Measurements from ENCODE around the gene CCNB3. TPM values are rescaled to one million over a fixed set of nuclear protein-coding genes. Genes with fewer than 3 reads are reported as not detected.

The CCNB3 gene
- total and polyA plus RNA-seq, 3 donors from 2014 or later = 10.7 to 33.9 (median 15.4) TPM

- H3K27me3 ChIP-seq = no peaks in the 10 kb centered on the region
- H3K9me3 ChIP-seq = no peaks in the 10 kb centered on the region
- DNase-seq = no peak
- no peaks in the 10 kb centered on the region for H3K4me1 ChIP-seq
- 94 to 100% methylated on average over 1 of the region's 1 CpG for WGBS, 2 donors
- no peak within 1 kb of the TSS for H3K4me3 ChIP-seq
- H3K27ac ChIP-seq = no peak within 1 kb of the TSS
- TF ChIP-seq CTCF (IDR thresholded peaks at IDR 0.05) (no peak), POLR2A (IDR thresholded peaks at IDR 0.05) (no peak)
- intact Hi-C loops (cut with DNase I; ENCODE audit: low total_unique reads) = no loop called here
- no peaks in the 10 kb centered on the region for H3K36me3 ChIP-seq (ENCODE audit: low read depth, missing control alignments)
Measured at GRCh38 chrX:50200907-50201306, 3.7 kb upstream of the CCNB3 start, which contains the start of gene AKAP4. Gene AKAP4, minus strand, starts transcription at chrX:50201007. Its CDS starts 118 bp downstream, at chrX:50200889.

GRCh38 chrX:50202539-50202938 lies 2.0 kb upstream of the CCNB3 start:
- no peaks in the 10 kb centered on the region for H3K36me3 ChIP-seq (ENCODE audit: low read depth, missing control alignments)
- H3K4me1 ChIP-seq = no peaks in the 10 kb centered on the region
- WGBS, 2 donors = 53 to 57% methylated on average over 3 of the region's 3 CpGs
- DNase-seq = no peak
- TF ChIP-seq CTCF (IDR thresholded peaks at IDR 0.05) = no peak
- TF ChIP-seq POLR2A (IDR thresholded peaks at IDR 0.05) = no peak
- no peaks in the 10 kb centered on the region for H3K9me3 ChIP-seq
- no peak overlapping the region for H3K4me3 ChIP-seq
- intact Hi-C loops (cut with DNase I; ENCODE audit: low total_unique reads) = no loop called here
- no peaks in the 10 kb centered on the region for H3K27me3 ChIP-seq
- no peak overlapping the region for H3K27ac ChIP-seq

GRCh38 chrX:50206753-50207152 lies 2.2 kb downstream of the CCNB3 start:
- no peaks in the 10 kb centered on the region for H3K9me3 ChIP-seq
- H3K4me3 ChIP-seq = no peak overlapping the region
- no peaks in the 10 kb centered on the region for H3K36me3 ChIP-seq (ENCODE audit: low read depth, missing control alignments)
- 56 to 67% methylated on average over 6 to 11 of the region's 11 CpGs for WGBS, 2 donors
- intact Hi-C loops (cut with DNase I; ENCODE audit: low total_unique reads) = no loop called here
- TF ChIP-seq CTCF (IDR thresholded peaks at IDR 0.05) = no peak
- TF ChIP-seq POLR2A (IDR thresholded peaks at IDR 0.05) = no peak
- H3K27ac ChIP-seq = no peak overlapping the region
- no peaks in the 10 kb centered on the region for H3K27me3 ChIP-seq
- no peaks in the 10 kb centered on the region for H3K4me1 ChIP-seq
- no peak for DNase-seq

GRCh38 chrX:50211510-50211909 lies 6.9 kb downstream of the CCNB3 start:
- Histone ChIP-seq H3K9me3 (no peaks in the 10 kb centered on the region), H3K4me1 (no peaks in the 10 kb centered on the region), H3K4me3 (no peak overlapping the region), H3K27me3 (no peaks in the 10 kb centered on the region), H3K27ac (no peak overlapping the region), H3K36me3 (ENCODE audit: low read depth, missing control alignments) (no peaks in the 10 kb centered on the region)
- DNase-seq = no peak
- WGBS, 2 donors = 65 to 67% methylated on average over 8 of the region's 8 CpGs
- no peak for TF ChIP-seq POLR2A (IDR thresholded peaks at IDR 0.05)
- TF ChIP-seq CTCF (IDR thresholded peaks at IDR 0.05) = peak in 2 of 3 experiments; percentile 5 to 14
- intact Hi-C loops (cut with DNase I; ENCODE audit: low total_unique reads) = no loop called here

- H3K9me3 ChIP-seq = no peaks in the 10 kb centered on the region
- DNase-seq = no peak
- TF ChIP-seq POLR2A (IDR thresholded peaks at IDR 0.05) (no peak), CTCF (IDR thresholded peaks at IDR 0.05) (no peak)
- WGBS, 2 donors = 51 to 79% methylated on average over 7 to 19 of the region's 19 CpGs
- no peak overlapping the region for H3K27ac ChIP-seq
- no peak overlapping the region for H3K4me3 ChIP-seq
- H3K4me1 ChIP-seq = no peaks in the 10 kb centered on the region
- no peaks in the 10 kb centered on the region for H3K36me3 ChIP-seq (ENCODE audit: low read depth, missing control alignments)
- intact Hi-C loops (cut with DNase I; ENCODE audit: low total_unique reads) = no loop called here
- H3K27me3 ChIP-seq = no peaks in the 10 kb centered on the region
Measured at GRCh38 chrX:50281253-50281652, 76.7 kb downstream of the CCNB3 start.
